HL-60 (cell line): ENCODE data around the gene INTS11.

Experiments
- DNase-seq, 2 experiments: peaks; one replicate each; pipeline ENCODE4 v3.0.0-alpha.2; 2010 to 2020; ENCODE audit warnings: low read depth in 1 of 2, low spot score in 1 of 2
- H3K27ac ChIP-seq: fragments of 250-450 bp; sonication (Bioruptor Pico); replicated peaks from 2 replicates; pipeline ENCODE4 v1.5.1; 2020; ENCODE audit warnings: mild to moderate bottlenecking, moderate library complexity
- H3K27me3 ChIP-seq: fragments of 250-450 bp; sonication (Bioruptor Pico); 2 replicates; pipeline ENCODE4 v1.5.1; 2021; ENCODE audit warnings: mild to moderate bottlenecking, moderate library complexity; ENCODE audit not compliant: insufficient read depth, poor library complexity, severe bottlenecking
- H3K4me3 ChIP-seq: replicated peaks from 2 replicates; pipeline ENCODE4 v1.5.1; 2011; ENCODE audit warnings: mild to moderate bottlenecking, control low read depth, low read length; ENCODE audit not compliant: insufficient read depth
- GABPA ChIP-seq: IDR thresholded peaks from 2 replicates; pipeline ENCODE4 v1.6.1; 2012; ENCODE audit warnings: low read depth
- POLR2AphosphoS5 ChIP-seq: IDR thresholded peaks from 2 replicates; pipeline ENCODE4 v1.6.1; 2012; ENCODE audit warnings: low read depth
- SPI1 ChIP-seq: IDR thresholded peaks from 2 replicates; pipeline ENCODE4 v1.6.1; 2012; ENCODE audit warnings: low read depth, mild to moderate bottlenecking, borderline replicate concordance
- TF ChIP-seq, protein P1 (sequence below): IDR thresholded peaks from 2 replicates; pipeline ENCODE4 v1.6.1; 2012; ENCODE audit warnings: low read depth; ENCODE audit not compliant: insufficient replicate concordance
- TF ChIP-seq, protein P2 (sequence below): IDR thresholded peaks from one replicate; pipeline ENCODE4 v1.5.1; 2011; ENCODE audit warnings: low read length, control low read depth, inconsistent platforms; ENCODE audit not compliant: insufficient read depth

INTS11 gene

DNA sequence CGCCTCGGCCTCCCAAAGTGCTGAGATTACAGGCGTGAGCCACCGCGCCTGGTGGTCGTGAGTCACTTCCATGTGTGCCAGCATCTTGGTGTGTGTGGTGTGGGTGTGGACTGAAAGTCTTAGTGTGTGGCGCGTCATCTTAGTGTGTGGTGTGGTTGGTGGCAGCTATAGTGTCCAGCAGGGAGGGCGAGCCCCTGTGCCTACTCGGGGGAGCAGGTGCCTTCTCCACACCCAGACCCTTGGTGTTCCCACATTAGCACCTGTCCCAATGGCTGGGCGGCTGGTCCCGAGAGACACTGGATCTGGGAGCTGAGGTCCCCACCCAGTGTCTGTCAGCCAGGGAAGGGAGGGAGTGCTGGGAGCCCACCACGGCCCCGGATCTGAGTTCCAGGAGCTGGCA lies 41.5 kb downstream of the INTS11 start:
- DNase-seq = no peak
- H3K27ac ChIP-seq = no peak overlapping the region
- no peak overlapping the region for H3K4me3 ChIP-seq
- no peaks in the 10 kb centered on the region for H3K27me3 ChIP-seq
- TF ChIP-seq GABPA (no peak), POLR2AphosphoS5 (no peak), SPI1 (no peak)
- TF ChIP-seq, protein P1, sequence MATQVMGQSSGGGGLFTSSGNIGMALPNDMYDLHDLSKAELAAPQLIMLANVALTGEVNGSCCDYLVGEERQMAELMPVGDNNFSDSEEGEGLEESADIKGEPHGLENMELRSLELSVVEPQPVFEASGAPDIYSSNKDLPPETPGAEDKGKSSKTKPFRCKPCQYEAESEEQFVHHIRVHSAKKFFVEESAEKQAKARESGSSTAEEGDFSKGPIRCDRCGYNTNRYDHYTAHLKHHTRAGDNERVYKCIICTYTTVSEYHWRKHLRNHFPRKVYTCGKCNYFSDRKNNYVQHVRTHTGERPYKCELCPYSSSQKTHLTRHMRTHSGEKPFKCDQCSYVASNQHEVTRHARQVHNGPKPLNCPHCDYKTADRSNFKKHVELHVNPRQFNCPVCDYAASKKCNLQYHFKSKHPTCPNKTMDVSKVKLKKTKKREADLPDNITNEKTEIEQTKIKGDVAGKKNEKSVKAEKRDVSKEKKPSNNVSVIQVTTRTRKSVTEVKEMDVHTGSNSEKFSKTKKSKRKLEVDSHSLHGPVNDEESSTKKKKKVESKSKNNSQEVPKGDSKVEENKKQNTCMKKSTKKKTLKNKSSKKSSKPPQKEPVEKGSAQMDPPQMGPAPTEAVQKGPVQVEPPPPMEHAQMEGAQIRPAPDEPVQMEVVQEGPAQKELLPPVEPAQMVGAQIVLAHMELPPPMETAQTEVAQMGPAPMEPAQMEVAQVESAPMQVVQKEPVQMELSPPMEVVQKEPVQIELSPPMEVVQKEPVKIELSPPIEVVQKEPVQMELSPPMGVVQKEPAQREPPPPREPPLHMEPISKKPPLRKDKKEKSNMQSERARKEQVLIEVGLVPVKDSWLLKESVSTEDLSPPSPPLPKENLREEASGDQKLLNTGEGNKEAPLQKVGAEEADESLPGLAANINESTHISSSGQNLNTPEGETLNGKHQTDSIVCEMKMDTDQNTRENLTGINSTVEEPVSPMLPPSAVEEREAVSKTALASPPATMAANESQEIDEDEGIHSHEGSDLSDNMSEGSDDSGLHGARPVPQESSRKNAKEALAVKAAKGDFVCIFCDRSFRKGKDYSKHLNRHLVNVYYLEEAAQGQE = no peak
- TF ChIP-seq, protein P2, sequence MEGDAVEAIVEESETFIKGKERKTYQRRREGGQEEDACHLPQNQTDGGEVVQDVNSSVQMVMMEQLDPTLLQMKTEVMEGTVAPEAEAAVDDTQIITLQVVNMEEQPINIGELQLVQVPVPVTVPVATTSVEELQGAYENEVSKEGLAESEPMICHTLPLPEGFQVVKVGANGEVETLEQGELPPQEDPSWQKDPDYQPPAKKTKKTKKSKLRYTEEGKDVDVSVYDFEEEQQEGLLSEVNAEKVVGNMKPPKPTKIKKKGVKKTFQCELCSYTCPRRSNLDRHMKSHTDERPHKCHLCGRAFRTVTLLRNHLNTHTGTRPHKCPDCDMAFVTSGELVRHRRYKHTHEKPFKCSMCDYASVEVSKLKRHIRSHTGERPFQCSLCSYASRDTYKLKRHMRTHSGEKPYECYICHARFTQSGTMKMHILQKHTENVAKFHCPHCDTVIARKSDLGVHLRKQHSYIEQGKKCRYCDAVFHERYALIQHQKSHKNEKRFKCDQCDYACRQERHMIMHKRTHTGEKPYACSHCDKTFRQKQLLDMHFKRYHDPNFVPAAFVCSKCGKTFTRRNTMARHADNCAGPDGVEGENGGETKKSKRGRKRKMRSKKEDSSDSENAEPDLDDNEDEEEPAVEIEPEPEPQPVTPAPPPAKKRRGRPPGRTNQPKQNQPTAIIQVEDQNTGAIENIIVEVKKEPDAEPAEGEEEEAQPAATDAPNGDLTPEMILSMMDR = no peak

DNA sequence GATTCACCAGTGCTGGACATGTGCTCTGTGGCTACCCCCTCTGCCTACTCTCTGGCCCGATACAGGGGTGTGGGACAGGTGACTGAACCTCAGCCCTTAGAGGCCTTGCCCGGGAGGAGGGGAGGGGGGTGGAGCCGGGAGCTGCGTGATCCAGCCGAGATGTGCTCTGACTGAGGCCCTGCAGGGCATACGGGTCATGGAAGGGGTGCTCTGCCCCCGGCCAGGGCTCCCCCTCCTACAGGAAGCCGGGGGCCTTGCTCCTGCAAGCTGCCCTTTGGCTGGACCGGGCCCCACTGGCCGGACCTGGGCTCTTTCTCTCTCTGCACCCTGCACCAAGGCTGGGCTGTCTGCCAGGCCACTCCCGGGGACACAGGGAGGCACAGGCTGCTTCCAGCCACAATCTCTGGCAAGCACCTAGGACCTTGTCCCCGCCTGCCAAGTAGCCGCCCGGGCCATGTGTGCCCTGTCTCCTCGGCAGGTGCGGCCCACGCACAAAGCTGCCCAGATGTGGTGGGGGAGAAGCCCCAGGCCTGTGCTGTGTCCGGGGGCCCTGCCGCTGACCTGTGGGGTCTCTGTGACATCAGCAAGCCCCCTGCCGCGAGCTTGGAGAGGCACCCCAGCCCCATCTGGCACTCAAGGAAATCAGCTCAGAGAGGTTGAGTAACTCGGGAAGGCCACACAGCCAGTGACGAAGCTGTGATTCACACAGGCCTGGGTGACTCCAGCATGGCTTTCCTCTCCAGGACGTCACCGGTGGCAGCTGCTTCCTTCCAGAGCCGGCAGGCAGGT lies 42.7 kb downstream of the INTS11 start:
- Histone ChIP-seq H3K4me3 (no peak overlapping the region), H3K27me3 (no peaks in the 10 kb centered on the region), H3K27ac (no peak overlapping the region)
- no peak for TF ChIP-seq GABPA
- DNase-seq = no peak

DNA sequence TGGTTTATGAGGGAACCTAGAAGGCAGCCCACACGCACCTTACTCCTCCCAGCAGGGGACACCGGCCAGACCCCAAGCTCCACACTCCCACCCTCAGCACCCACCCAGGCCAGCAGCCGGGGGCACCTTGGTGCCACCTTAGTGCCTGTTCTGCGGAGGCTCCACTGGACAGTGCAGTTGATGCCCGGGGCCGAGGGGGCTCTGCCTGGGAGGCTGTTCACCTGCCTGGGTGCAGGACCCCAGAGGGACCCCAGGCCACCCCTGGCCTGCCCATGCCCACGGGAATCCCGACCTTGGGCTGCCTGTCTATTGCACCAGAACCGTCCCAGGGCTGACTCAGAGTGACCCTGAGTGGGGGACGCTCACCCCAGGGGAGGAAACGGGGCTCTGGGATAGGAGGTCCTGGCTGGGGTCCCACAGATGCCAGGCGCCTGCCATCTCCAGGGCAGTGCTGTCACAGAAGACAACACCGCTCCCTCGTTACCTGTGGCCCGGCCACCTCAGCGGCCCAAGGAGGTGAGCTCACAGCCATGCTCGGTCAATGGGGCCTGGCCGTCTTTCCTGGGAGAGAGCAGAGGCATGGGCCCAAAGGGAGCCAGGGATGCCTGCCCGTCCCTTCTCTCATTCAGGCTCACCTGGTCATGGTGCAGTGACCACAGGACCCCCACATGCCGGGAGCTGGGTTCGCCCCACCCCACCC lies 43.5 kb downstream of the INTS11 start:
- TF ChIP-seq, protein P1 = no peak
- no peak for TF ChIP-seq POLR2AphosphoS5
- TF ChIP-seq GABPA = no peak
- Histone ChIP-seq H3K4me3 (no peak overlapping the region), H3K27ac (no peak overlapping the region), H3K27me3 (no peaks in the 10 kb centered on the region)
- no peak for DNase-seq

DNA sequence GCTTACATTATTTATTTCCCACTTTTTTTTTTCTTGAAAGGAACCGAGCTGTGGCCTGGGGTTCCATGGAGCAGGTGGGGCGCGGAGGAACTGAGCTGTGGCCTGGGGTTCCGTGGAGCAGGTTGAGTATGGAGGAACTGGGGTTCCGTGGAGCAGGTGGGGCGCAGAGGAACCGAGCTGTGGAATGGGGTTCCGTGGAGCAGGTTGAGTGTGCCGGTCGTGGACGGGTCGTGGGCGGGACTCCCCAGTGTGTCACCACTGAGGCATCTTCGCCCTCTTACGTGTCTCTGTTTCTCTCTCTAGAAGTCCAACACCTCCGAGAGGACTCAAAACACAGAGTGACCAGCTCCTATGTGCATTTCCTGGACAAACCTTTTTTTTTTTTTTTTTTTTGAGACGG lies 45.4 kb downstream of the INTS11 start:
- TF ChIP-seq POLR2AphosphoS5 (no peak), GABPA (no peak), SPI1 (no peak)
- TF ChIP-seq, protein P1 = no peak
- TF ChIP-seq, protein P2 = no peak
- H3K4me3 ChIP-seq = no peak overlapping the region
- H3K27ac ChIP-seq = no peak overlapping the region
- H3K27me3 ChIP-seq = no peaks in the 10 kb centered on the region
- DNase-seq = no peak
